ENCODE results near the gene GRIK4.

The GRIK4 gene

GRCh38 chr11:120863359-120863758, 351.8 kb downstream of the GRIK4 start:
- no peak for DNase-seq

DNA sequence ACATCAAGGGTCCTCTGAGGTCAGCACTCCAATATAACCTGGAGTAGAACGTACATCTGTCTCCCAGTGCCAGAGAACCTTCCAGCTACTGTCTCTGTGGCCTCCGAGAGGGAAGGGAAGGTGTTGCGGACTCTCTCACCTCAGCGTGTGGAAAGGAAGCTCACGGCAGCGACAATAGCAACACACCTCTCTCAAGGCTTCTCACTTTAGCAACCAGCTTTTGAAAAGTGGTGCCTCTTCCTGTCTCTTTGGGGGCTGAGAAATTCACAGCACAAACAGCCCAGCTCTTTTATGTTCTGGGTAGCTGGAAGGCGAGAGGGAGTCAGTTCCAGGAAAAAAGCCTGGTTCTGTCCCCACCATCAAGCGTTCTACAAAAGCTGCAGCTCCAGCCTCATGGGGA, 355.5 kb downstream of the GRIK4 start:
- no peak for DNase-seq

DNA sequence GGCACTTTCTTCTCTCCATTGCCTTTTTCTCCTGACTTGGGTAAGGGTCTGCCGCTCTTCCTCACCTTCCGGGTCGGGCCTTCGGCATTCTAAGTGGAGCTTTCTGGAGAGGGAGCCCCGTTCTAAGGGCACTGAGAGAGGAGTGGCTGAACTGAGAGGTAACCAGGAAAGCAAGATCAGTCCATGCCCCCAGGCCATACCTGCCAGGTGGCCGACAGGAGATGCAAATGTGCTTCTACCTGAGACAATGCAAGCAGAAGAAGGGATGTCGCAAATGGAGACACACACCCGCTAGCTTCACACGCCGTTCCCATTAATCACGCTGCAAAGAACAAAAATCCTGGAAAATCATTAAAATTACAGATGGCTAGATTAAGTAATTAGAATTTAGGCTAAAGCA, 356.0 kb downstream of the GRIK4 start:
- DNase-seq, result no peak

DNA sequence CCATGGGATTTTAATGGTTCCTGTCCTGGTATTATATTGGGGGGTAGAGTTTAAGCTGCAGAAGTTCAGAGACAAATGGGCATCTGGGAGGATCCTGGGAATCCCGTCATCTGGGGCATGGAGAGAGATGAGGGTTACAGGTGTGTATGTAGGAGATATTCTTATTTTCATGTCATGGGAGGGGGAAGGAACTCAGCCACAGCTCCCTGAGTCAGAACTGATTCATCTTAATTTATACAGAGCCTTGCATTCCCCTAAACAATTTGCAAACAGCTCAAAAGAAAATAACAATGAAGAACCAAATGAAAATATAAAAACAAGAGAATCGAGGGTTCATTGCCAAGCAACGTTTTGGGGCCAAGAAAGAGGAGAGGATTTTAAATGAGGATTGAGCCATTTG, 356.4 kb downstream of the GRIK4 start:
- no peak for DNase-seq

- DNase-seq, result no peak
These were observed 357.5 kb downstream of the GRIK4 start for GRCh38 chr11:120869097-120869496.

DNA sequence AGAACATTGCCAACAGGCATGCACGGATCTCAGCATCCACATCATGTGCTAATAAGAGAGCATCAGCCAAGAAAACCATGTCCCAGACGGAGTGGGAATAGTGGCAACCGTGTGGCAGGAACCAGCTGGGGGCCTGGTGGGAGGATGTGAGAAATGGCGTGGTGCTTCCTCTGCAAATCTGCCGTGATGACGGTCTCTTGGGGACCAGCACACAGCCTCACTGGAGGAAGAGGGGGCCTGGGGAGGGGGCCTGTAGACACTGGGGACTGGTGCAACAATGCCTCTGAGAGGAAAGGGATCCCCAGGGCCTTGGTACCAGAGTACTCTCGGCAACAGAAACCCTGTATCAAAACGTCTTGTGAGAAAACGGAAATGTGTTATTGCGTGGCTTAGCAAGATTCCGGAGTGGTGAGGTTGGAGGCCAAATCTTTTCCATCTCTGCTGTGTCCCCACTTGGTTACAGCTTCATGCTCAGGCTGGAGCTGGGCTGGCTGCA, 358.0 kb downstream of the GRIK4 start:
- DNase-seq, result no peak

DNA sequence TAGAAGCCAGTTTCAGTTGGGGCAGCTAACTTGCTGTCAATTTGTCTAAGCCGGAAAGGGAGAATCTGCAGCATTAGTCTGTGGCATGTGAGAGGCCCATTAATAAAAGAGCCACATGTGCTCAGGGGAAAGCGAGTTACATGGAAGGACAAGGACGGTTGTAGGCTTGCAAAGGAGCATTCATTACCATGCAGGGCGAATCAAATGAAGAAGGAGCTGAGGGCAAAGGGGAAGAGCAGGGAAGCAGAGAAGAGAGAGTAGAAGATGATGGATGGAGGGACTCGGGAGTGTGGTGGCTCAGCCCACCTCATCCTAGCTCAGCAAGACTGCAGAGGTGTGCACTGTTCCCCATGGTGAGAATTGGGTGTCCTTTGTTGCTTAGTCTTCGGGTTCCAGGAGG, 359.6 kb downstream of the GRIK4 start:
- no peak for DNase-seq

GRCh38 chr11:120871924-120872323, 360.4 kb downstream of the GRIK4 start:
- DNase-seq, result no peak

DNA sequence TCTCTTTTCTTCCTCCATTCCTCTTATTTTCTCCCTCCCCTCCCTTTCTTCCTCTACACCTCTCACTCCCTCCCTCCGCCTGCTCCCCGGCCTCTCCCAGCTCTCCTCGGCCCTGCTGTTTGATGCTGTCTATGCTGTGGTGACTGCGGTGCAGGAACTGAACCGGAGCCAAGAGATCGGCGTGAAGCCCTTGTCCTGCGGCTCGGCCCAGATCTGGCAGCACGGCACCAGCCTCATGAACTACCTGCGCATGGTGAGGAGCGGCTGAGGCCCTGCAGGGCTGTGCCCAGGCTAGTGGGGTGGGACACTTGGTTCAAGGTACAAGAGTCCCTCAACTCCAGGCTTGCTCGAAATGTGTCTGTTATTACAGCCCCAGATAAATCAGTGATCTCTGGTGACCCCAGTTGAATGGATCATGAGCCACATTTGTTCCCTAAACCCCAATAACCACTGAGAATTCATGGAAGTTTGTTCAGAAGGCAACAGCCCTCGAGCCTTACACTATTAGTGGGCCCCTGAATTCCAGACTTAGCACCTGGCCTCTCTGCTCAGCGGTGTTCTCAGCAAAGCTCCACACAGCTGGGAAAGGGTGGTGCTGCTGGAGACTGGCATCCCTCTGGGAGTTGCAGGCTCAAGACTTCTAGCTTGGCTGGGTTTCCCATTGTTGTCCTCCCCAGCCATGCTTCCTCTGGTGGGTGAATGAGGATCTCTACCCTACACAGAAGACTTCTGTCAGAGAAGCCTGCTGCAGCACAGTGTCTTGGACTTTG, 362.6 kb downstream of the GRIK4 start:
- DNase-seq, result no peak

GRCh38 chr11:120875986-120876385, 364.4 kb downstream of the GRIK4 start:
- no peak for DNase-seq

GRCh38 chr11:120877746-120878365, 366.3 kb downstream of the GRIK4 start:
- no peak for DNase-seq

- no peak for DNase-seq
These were observed 367.2 kb downstream of the GRIK4 start for GRCh38 chr11:120878781-120879180.

DNA sequence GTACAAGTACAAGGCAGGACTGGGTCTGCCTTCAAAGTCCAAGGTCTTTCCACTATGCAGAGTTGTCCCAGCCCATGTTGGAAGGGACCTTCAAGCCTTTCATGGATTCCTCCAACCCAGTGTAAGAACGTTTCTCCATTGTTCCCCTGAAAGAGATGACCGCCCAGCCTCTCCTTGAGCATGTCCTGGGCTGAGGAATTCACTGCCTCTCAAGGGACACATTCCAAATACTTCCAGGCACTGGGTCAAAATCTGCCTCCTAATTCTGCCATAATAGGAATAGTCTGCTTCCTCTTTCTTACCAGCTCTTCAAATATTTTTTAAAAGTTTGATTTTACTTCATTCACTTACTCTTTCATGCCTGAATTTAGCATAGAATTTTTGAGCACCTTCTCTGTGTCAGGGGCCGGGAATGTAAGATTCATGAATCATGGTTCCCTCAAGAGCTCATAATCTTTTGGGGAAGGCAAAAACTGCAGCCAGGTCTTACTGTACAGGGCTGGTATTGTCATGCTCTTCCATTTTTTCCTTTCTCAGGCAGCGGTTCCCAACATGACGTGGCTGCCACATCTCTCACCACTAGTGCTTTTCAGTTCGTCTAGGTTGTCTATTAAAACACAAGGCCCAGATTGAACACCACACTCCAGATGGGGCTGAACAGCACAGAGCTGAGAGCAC, 369.1 kb downstream of the GRIK4 start:
- DNase-seq, result no peak

DNA sequence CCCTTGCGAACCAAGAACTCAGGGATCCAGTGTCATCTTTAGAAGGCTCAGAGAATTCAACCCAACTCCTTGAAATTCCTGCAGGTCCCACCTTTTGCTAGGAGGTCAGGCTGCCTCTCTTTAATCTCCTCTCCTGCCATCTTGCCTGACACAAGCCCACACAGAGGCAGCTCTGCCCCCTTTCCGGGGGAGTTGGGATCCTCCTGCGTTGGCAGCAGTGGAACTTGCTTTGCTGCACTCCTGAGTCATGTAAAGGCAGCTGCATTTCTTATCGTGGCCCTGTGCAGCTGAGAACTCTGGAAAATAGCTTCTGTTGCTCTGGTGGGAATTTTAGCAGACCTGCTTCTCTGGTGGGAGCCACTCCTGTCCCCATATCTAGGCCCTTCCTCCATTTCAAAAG, 370.0 kb downstream of the GRIK4 start:
- DNase-seq, result no peak

- DNase-seq, result no peak
These were observed 370.6 kb downstream of the GRIK4 start for GRCh38 chr11:120882175-120882574.

- DNase-seq, result no peak
These were observed 372.0 kb downstream of the GRIK4 start for GRCh38 chr11:120883404-120884080.

- DNase-seq, result no peak
These were observed 372.8 kb downstream of the GRIK4 start for GRCh38 chr11:120884154-120885020.

- no peak for DNase-seq
These were observed 379.2 kb downstream of the GRIK4 start for GRCh38 chr11:120890609-120891320.

GRCh38 chr11:120893440-120894201, 382.1 kb downstream of the GRIK4 start:
- DNase-seq, result no peak

GRCh38 chr11:120894202-120894985, 382.8 kb downstream of the GRIK4 start:
- no peak for DNase-seq
